HepG2 (cell line): ENCODE data around the gene ZNF134. TPM values are rescaled to one million over a fixed set of nuclear protein-coding genes. Genes with fewer than 3 reads are reported as not detected.
A peak's percentile ranks its signal among the peaks of the same experiment; 100 is the strongest.

Source experiments
- ARNTL ChIP-seq: sonication (generic); formaldehyde crosslinking; IDR thresholded peaks from 2 replicates; pipeline ENCODE4 v1.4.0; 2020; ENCODE audit warnings: mild to moderate bottlenecking, missing genetic modification reagents
- E2F2 ChIP-seq: sonication (generic); formaldehyde crosslinking; IDR thresholded peaks from 2 replicates; pipeline ENCODE4 v1.4.0; 2020; ENCODE audit warnings: missing genetic modification reagents, borderline replicate concordance
- GFI1 ChIP-seq: sonication (generic); formaldehyde crosslinking; IDR thresholded peaks from 2 replicates; pipeline ENCODE4 v1.5.0; 2020; ENCODE audit warnings: missing genetic modification reagents, mild to moderate bottlenecking, borderline replicate concordance
- HOXD1 ChIP-seq: sonication (generic); formaldehyde crosslinking; IDR thresholded peaks from 2 replicates; pipeline ENCODE4 v1.5.0; 2020; ENCODE audit warnings: missing genetic modification reagents
- KMT2A ChIP-seq: sonication (generic); formaldehyde crosslinking; IDR thresholded peaks from 2 replicates; pipeline ENCODE4 v1.4.0; 2020; ENCODE audit warnings: missing genetic modification reagents
- NCOA5 ChIP-seq: sonication (generic); formaldehyde crosslinking; IDR thresholded peaks from 2 replicates; pipeline ENCODE4 v1.4.0; 2020; ENCODE audit warnings: missing genetic modification reagents
- NR2F1 ChIP-seq, 2 experiments: fragments of 450-650 bp in 1 of 2; formaldehyde crosslinking in 1 of 2; IDR thresholded peaks; 2 replicates each; pipeline versions ENCODE4 v1.5.0 to v1.6.1; 2016 to 2020; ENCODE audit warnings: mild to moderate bottlenecking in 1 of 2, missing compliant biosample characterization in 1 of 2, missing genetic modification reagents in 1 of 2, moderate library complexity in 1 of 2
- PBX3 ChIP-seq: sonication (generic); formaldehyde crosslinking; IDR thresholded peaks from 2 replicates; pipeline ENCODE4 v1.8.1; 2023; ENCODE audit warnings: missing genetic modification reagents, inconsistent platforms, borderline replicate concordance
- RXRA ChIP-seq: sonication (generic); formaldehyde crosslinking; IDR thresholded peaks from 2 replicates; pipeline ENCODE4 v1.5.1; 2020; ENCODE audit warnings: missing genetic modification reagents
- SALL2 ChIP-seq: sonication (generic); formaldehyde crosslinking; IDR thresholded peaks from 2 replicates; pipeline ENCODE4 v1.8.1; 2023; ENCODE audit warnings: mild to moderate bottlenecking, missing genetic modification reagents, inconsistent platforms
- SMAD3 ChIP-seq: sonication (generic); formaldehyde crosslinking; IDR thresholded peaks from 2 replicates; pipeline ENCODE4 v1.4.0; 2020; ENCODE audit warnings: missing genetic modification reagents
- SP2 ChIP-seq: sonication (generic); formaldehyde crosslinking; IDR thresholded peaks from 2 replicates; pipeline ENCODE4 v1.5.1; 2020; ENCODE audit warnings: mild to moderate bottlenecking, missing genetic modification reagents
- TFE3 ChIP-seq: IDR thresholded peaks from 2 replicates; pipeline ENCODE4 v1.6.1; 2016
- TP53 ChIP-seq: sonication (generic); formaldehyde crosslinking; conservative IDR thresholded peaks from 2 replicates; pipeline ENCODE4 v1.4.0; 2020; ENCODE audit warnings: missing genetic modification reagents
- ZEB1 ChIP-seq: IDR thresholded peaks from 2 replicates; pipeline ENCODE4 v1.6.1; 2012; ENCODE audit warnings: mild to moderate bottlenecking, low read depth, inconsistent platforms; ENCODE audit not compliant: insufficient replicate concordance
- ZFP37 ChIP-seq: sonication (generic); formaldehyde crosslinking; IDR thresholded peaks from 2 replicates; pipeline ENCODE4 v1.4.0; 2020; ENCODE audit warnings: missing genetic modification reagents, borderline replicate concordance
- ZNF207 ChIP-seq: fragments of 450-650 bp; IDR thresholded peaks from 2 replicates; pipeline ENCODE4 v1.6.1; 2016; ENCODE audit warnings: antibody characterized with exemption, borderline replicate concordance
- ZNF276 ChIP-seq: sonication (generic); formaldehyde crosslinking; IDR thresholded peaks from 2 replicates; pipeline ENCODE4 v1.4.0; 2020; ENCODE audit warnings: mild to moderate bottlenecking, low read depth, missing genetic modification reagents
- ZNF652 ChIP-seq: IDR thresholded peaks from 2 replicates; pipeline ENCODE4 v1.6.1; 2016; ENCODE audit warnings: low read depth, borderline replicate concordance
- ZSCAN21 ChIP-seq: sonication (generic); formaldehyde crosslinking; IDR thresholded peaks from 2 replicates; pipeline ENCODE4 v1.8.0; 2022; ENCODE audit warnings: mild to moderate bottlenecking, missing genetic modification reagents, moderate library complexity, borderline replicate concordance
- ZSCAN5A ChIP-seq: sonication (generic); formaldehyde crosslinking; IDR thresholded peaks from 2 replicates; pipeline ENCODE4 v1.8.0; 2022; ENCODE audit warnings: mild to moderate bottlenecking, missing genetic modification reagents, borderline replicate concordance
- polyA plus RNA-seq, 8 experiments: library from polyadenylated mRNA; depleted of rRNA in 3 of 8; stranded (reverse) in 7 of 8; unstranded in 1 of 8; fragments of >200 nt; fragmentation: Illumina TruSeq in 4 of 8; extraction: Trizol in 4 of 8; gene quantifications; 2 replicates each; pipeline versions ENCODE4 v1.2.1 to v1.2.3, GENCODE V29; 2011 to 2016; ENCODE audit warnings: low read depth in 4 of 8, missing spikeins in 1 of 8, mixed read lengths in 1 of 8; ENCODE audit not compliant: insufficient read depth in 1 of 8
- total RNA-seq, 5 experiments: library from RNA; depleted of rRNA; stranded (reverse); fragments of >200 nt; fragmentation: Illumina TruSeq; extraction: Trizol; gene quantifications; 2 replicates each; pipeline ENCODE4 v1.2.3, GENCODE V29; 2016; ENCODE audit warnings: low read depth in 1 of 5

Gene ZNF134
- total and polyA plus RNA-seq, 2 of the 13 experiments (the other 11 are each of a cell fraction or from before 2014, with no cell fraction given), result 6.8 to 17.1 TPM

GRCh38 chr19:57613941-57614743, at the start of gene ZNF134 (continued):
- TF ChIP-seq ZNF276 (CRISPR knock-in tag), result 0 out of 2 replicates have a peak, but pooled peaks have one; percentile 26
- peak; percentile 55; the same call in 1 of the 2 replicates for TF ChIP-seq SALL2
- TF ChIP-seq KMT2A (CRISPR knock-in tag), result peak; percentile 78; the same call in 1 of the 2 replicates
- TF ChIP-seq TP53, result 0 out of 2 replicates have a peak, but pooled peaks have one; percentile 26
- peak; percentile 60; the same call in 1 of the 2 replicates for TF ChIP-seq SMAD3 (CRISPR knock-in tag)
- TF ChIP-seq RXRA, result peak; percentile 55; the same call in 1 of the 2 replicates
- TF ChIP-seq ZNF652 (CRISPR knock-in tag), result no peak
- TF ChIP-seq NR2F1 (CRISPR knock-in tag; IDR thresholded peaks at IDR 0.05), result no peak
- no peak for TF ChIP-seq NCOA5 (CRISPR knock-in tag)
- TF ChIP-seq ARNTL (CRISPR knock-in tag), result 0 out of 2 replicates have a peak, but pooled peaks have one; percentile 24
- TF ChIP-seq TFE3 (CRISPR knock-in tag), result 0 out of 2 replicates have a peak, but pooled peaks have one; percentile 21
- no peak for TF ChIP-seq ZNF207
- TF ChIP-seq GFI1 (CRISPR knock-in tag), result peak; percentile 38; the same call in 1 of the 2 replicates
- TF ChIP-seq ZFP37, result 0 out of 2 replicates have a peak, but pooled peaks have one; percentile 50
- TF ChIP-seq HOXD1, result 0 out of 2 replicates have a peak, but pooled peaks have one; percentile 39
- no peak for TF ChIP-seq ZEB1
- TF ChIP-seq ZSCAN5A, result 0 out of 2 replicates have a peak, but pooled peaks have one; percentile 28
- TF ChIP-seq ZSCAN21 (CRISPR knock-in tag), result no peak
- no peak for TF ChIP-seq PBX3
- peak; percentile 51; the same call in 1 of the 2 replicates for TF ChIP-seq E2F2
- TF ChIP-seq SP2, result peak; percentile 88
